Heart right ventricle (tissue), 16 donors: ENCODE measurements around the gene BFSP2. TPM values are rescaled to one million over a fixed set of nuclear protein-coding genes. Genes with fewer than 3 reads are reported as not detected.

Experiments
- ATAC-seq, 8 donors: fragments of 200-7000 bp; cut with Tn5 transposase; one replicate each; pipeline ENCODE4 v1.9.1; 2020; ENCODE audit warnings: mild to moderate bottlenecking in 8 of 8, moderate library complexity in 8 of 8, moderate number of reproducible peaks in 1 of 8
- DNase-seq, 2 donors: peaks; one replicate each; pipeline ENCODE4 v3.0.0-alpha.2; 2020
- H3K27ac ChIP-seq, 10 donors: fragments of 200-600 bp; sonication (generic) in 2 of 10; one replicate each; pipeline versions ENCODE4 v1.5.0 to v1.8.0; 2020 to 2022; ENCODE audit warnings: mild to moderate bottlenecking in 3 of 10
- H3K27me3 ChIP-seq, 7 donors: fragments of 200-600 bp; one replicate each; pipeline ENCODE4 v1.8.0; 2021 to 2022; ENCODE audit warnings: mild to moderate bottlenecking in 2 of 7
- H3K36me3 ChIP-seq, 9 donors: fragments of 200-600 bp; sonication (generic) in 1 of 9; one replicate each; pipeline versions ENCODE4 v1.5.0 to v1.8.0; 2020 to 2022; ENCODE audit warnings: mild to moderate bottlenecking in 2 of 9
- H3K4me1 ChIP-seq, 9 donors: fragments of 200-600 bp; sonication (generic) in 1 of 9; one replicate each; pipeline versions ENCODE4 v1.5.0 to v1.8.0; 2020 to 2022; ENCODE audit warnings: mild to moderate bottlenecking in 4 of 9
- H3K4me3 ChIP-seq, 10 donors: fragments of 200-600 bp; sonication (generic) in 2 of 10; one replicate each; pipeline versions ENCODE4 v1.5.0 to v1.8.0; 2020 to 2022; ENCODE audit warnings: mild to moderate bottlenecking in 7 of 10, moderate library complexity in 2 of 10
- H3K9me3 ChIP-seq, 11 donors: fragments of 200-600 bp in 10 of 11; sonication (generic) in 2 of 11; one replicate each; pipeline versions ENCODE4 v1.5.0 to v1.8.0; 2013 to 2022; ENCODE audit warnings: mild to moderate bottlenecking in 2 of 11, control low read depth in 1 of 11, moderate library complexity in 1 of 11
- WGBS, 2 donors: extraction: QIAGEN DNeasy Blood & Tissue Kit; methylation state at CpG; one replicate each; pipeline ENCODE4 v1.1.7; 2013; ENCODE audit warnings: inconsistent platforms in 1 of 2; 5-methylcytosine and 5-hydroxymethylcytosine counted together
- intact Hi-C, 10 donors: fragments of 100-400 bp; cut with DNase I; formaldehyde crosslinking; loops; one replicate each; pipeline versions ENCODE4 v1.11.1 to v1.14.2; 2022
- polyA plus RNA-seq, 2 donors: library from polyadenylated mRNA; stranded (reverse); fragments of 200-250 nt; gene quantifications; one replicate each; pipeline ENCODE4 v1.2.3, GENCODE V29; 2013
- total RNA-seq, 10 donors: library from RNA; stranded (reverse); fragmentation: NEBNext Ultra II Directional in 3 of 10; extraction: Animal tissue kit (Norgen Biotek cat#: 25700) in 3 of 10; gene quantifications; one replicate each; pipeline versions ENCODE4 v1.2.1 to v1.2.4, GENCODE V29; 2021 to 2023
- TF ChIP-seq, protein P1 (sequence below), 9 donors: fragments of 200-600 bp; sonication (generic) in 2 of 9; IDR thresholded peaks; one replicate each; pipeline versions ENCODE4 v1.5.0 to v1.8.0; 2021 to 2022; ENCODE audit warnings: antibody characterized with exemption in 9 of 9, mild to moderate bottlenecking in 5 of 9, moderate library complexity in 1 of 9
- donor health status: Arrhythmogenic right ventricular cardiomyopathy.
- donor health status: ischemic (EF 13 %, LVEDD 7.1; RV severe dilation, severe dysfunction).
- donor health status: healthy with polysubstance abuse.
- donor health status: DM: no; HTN: yes; CAD: no.
- donor health status: DM: no; HTN: no; CAD: no.
- donor health status: ischemic (EF 25% LVEDD 6.9; RV normal size, moderate dysfunction).
- donor health status: ischemic (EF 25% LVEDD 5.7; RV mildly dilated, moderate dysfunction).
- donor health status: healthy.
- donor health status: DM: yes; HTN: yes; CAD: no.
- donor health status: Ischemic cardiomyopathy.
- donor health status: ischemic (EF 35%, LVEDD 5.7; RV mildly dilated, moderate dysfunction).
- donor health status: nonischemic (EF 11% LVEDD 7.7; RV severe dilation, severe dysfunction).
- donor health status: DM: yes; HTN: yes; CAD: no.
- donor health status: PGD.
- donor health status: ischemic (EF 29% LVEDD 5.4; RV normal size, mild dysfunction).
- donor health status: nonischemic (EF 23%, LVEDD 6.1; RV moderate dilation, normal function).

BFSP2 gene
- total and polyA plus RNA-seq, 12 donors: 0.17 TPM; not detected in 11

GRCh38 chr3:133386876-133387275 is 13.0 kb upstream of the BFSP2 start:
- Histone ChIP-seq H3K36me3 (no peaks in the 10 kb centered on the region), H3K9me3 (no peaks in the 10 kb centered on the region), H3K27me3 (peaks cover 0 to 4% (median 0%) of the 10 kb centered on the region in 7 donors), H3K27ac (no peak overlapping the region), H3K4me3 (no peak overlapping the region), H3K4me1 (peaks cover 0 to 7% (median 0%) of the 10 kb centered on the region in 9 donors)
- intact Hi-C loops: loop anchor here in 1 of 10 donors (10.0 kb wide), 1 partner anchor 652 kb away; no protein-coding TSS in a partner anchor
- ATAC-seq (no peak), DNase-seq (no peak)
- TF ChIP-seq, protein P1, sequence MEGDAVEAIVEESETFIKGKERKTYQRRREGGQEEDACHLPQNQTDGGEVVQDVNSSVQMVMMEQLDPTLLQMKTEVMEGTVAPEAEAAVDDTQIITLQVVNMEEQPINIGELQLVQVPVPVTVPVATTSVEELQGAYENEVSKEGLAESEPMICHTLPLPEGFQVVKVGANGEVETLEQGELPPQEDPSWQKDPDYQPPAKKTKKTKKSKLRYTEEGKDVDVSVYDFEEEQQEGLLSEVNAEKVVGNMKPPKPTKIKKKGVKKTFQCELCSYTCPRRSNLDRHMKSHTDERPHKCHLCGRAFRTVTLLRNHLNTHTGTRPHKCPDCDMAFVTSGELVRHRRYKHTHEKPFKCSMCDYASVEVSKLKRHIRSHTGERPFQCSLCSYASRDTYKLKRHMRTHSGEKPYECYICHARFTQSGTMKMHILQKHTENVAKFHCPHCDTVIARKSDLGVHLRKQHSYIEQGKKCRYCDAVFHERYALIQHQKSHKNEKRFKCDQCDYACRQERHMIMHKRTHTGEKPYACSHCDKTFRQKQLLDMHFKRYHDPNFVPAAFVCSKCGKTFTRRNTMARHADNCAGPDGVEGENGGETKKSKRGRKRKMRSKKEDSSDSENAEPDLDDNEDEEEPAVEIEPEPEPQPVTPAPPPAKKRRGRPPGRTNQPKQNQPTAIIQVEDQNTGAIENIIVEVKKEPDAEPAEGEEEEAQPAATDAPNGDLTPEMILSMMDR (IDR thresholded peaks at IDR 0.05): no peak

DNA sequence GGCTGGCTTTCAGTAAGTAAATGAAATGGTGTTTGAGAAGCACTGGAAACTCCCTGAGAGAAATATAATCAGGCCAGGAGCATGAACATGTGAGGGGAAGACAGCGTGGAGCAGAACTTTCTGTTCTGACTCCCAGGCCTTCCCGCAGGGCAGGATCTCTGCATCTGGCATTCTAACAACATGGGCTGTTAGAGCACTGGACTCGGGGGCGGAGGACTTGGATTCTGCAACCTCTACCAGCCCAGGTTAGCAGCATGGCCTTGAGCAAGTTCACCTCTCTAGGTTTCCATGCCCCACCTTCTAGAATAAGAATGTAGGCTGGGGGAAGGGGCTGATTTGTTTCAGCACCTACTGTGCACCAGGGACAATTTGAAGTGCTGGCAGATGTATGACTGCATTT is 12.5 kb upstream of the BFSP2 start:
- peaks cover 0 to 7% (median 0%) of the 10 kb centered on the region in 9 donors for H3K4me1 ChIP-seq
- ATAC-seq (no peak), DNase-seq (no peak)
- no peaks in the 10 kb centered on the region for H3K9me3 ChIP-seq
- WGBS, 2 donors: 82 to 86% methylated on average over 4 of the region's 4 CpGs
- H3K27me3 ChIP-seq: peaks cover 0 to 4% (median 0%) of the 10 kb centered on the region in 7 donors
- intact Hi-C loops: loop anchor here in 1 of 10 donors (10.0 kb wide), 1 partner anchor 653 kb away; no protein-coding TSS in a partner anchor
- no peak overlapping the region for H3K27ac ChIP-seq
- no peak overlapping the region for H3K4me3 ChIP-seq
- no peaks in the 10 kb centered on the region for H3K36me3 ChIP-seq
- TF ChIP-seq, protein P1 (IDR thresholded peaks at IDR 0.05): no peak

DNA sequence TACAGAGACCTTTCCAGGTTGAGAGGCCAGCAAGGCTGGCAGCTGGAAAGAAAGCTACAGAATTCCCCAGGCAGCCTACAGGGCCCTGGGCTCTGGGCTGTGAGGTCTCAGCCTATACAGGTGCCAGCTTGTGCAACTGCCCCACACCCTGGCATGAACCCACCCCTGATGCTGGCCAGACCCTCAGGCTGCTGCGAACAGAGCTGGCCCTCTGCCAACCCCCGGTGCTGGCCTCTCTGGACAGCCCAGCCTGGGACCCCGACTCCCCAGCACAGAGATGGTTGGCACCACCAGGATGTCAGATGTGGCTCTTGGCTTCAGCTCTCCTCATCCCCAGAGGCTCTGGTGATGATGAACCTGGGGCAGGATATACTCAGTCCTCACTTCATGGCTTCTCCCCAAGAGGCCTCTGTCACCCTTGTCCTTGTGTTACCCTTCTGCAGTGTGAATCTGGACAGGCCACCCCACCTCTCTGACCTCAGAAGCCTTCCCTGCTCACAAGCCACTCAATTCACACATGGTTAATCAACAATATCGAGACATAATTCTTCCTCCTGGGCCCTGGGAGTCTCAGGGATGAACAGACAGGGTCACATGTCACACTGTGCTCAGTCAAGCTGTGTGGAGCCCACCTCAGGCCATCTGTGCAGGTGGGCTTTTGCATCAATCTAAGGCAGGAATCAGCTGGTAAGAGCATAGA is 11.0 kb upstream of the BFSP2 start:
- H3K9me3 ChIP-seq: no peaks in the 10 kb centered on the region
- H3K27me3 ChIP-seq: peaks cover 0 to 4% (median 0%) of the 10 kb centered on the region in 7 donors
- intact Hi-C loops: loop anchor here in 1 of 10 donors (10.0 kb wide), 1 partner anchor 654 kb away; no protein-coding TSS in a partner anchor
- peaks cover 0 to 12% (median 4%) of the 10 kb centered on the region in 9 donors for H3K4me1 ChIP-seq
- ATAC-seq: no peak
- H3K36me3 ChIP-seq: no peaks in the 10 kb centered on the region
- DNase-seq: no peak
- H3K4me3 ChIP-seq: no peak overlapping the region
- 57 to 70% methylated on average over 4 of the region's 4 CpGs for WGBS, 2 donors
- TF ChIP-seq, protein P1 (IDR thresholded peaks at IDR 0.05): no peak
- no peak overlapping the region for H3K27ac ChIP-seq

DNA sequence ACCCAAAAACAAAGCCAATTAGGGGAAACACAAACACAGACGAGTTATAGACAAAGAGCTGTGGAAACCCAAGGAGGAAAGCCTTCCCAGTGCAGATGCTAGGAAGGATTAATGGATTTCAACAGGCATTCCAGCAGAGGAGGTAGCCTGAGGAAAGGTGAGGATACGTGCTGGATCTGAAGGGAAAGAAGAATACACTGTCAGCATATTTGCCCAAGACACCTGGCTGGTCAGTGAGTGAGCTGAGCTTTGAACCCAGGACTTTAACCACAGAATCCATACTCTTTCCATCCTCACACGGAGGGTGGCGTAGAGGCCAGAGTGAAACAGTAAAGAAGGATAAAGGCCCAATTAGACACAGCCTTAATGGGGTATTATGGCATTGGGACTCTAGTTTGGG is 9.1 kb upstream of the BFSP2 start:
- WGBS, 2 donors: 90% methylated on average over 4 of the region's 4 CpGs
- peaks cover 0 to 5% (median 0%) of the 10 kb centered on the region in 11 donors for H3K9me3 ChIP-seq
- H3K4me1 ChIP-seq: peaks cover 0 to 8% (median 0%) of the 10 kb centered on the region in 9 donors
- intact Hi-C loops: no loop called here
- H3K27me3 ChIP-seq: no peaks in the 10 kb centered on the region
- H3K27ac ChIP-seq: no peak overlapping the region
- ATAC-seq (no peak), DNase-seq (no peak)
- TF ChIP-seq, protein P1 (IDR thresholded peaks at IDR 0.05): no peak
- H3K36me3 ChIP-seq: no peaks in the 10 kb centered on the region
- no peak overlapping the region for H3K4me3 ChIP-seq
